Activated naive CD8-positive, alpha-beta T cell treated with anti-CD3 and anti-CD28 coated beads, Interleukin-2, amount 50 U/mL, for 16 hours (primary cell): Measurements from ENCODE around the gene PEMT.
"Not testable (repeated sequence)": the region's sequence is repeated elsewhere in the genome, so short reads cannot be mapped to it uniquely, and the experiment has no call there.

Experiments used
- DNase-seq: peaks from one replicate; pipeline ENCODE4 v3.0.0-alpha.2; 2020; ENCODE audit warnings: low read depth, low spot score

Gene PEMT

GRCh38 chr17:17591355-17592298, at the start of gene PEMT:
PEMT (minus strand) TSS chr17:17591708; CDS start chr17:17591626, 82 bp downstream.
- peak; percentile 86 for DNase-seq

GRCh38 chr17:17639661-17640270, 48.3 kb upstream of the PEMT start:
- DNase-seq, result not testable (repeated sequence)

- no peak for DNase-seq
Measured at GRCh38 chr17:17638467-17638866, 47.0 kb upstream of the PEMT start.

- DNase-seq, result no peak
Measured at GRCh38 chr17:17636272-17636885, 44.9 kb upstream of the PEMT start.

- DNase-seq, result not testable (repeated sequence)
Measured at GRCh38 chr17:17635537-17636271, 44.2 kb upstream of the PEMT start.

GRCh38 chr17:17635126-17635525, 43.6 kb upstream of the PEMT start:
- no peak for DNase-seq

GRCh38 chr17:17633310-17633709, 41.8 kb upstream of the PEMT start:
- no peak for DNase-seq

- DNase-seq, result not testable (repeated sequence)
Measured at GRCh38 chr17:17632690-17633089, 41.2 kb upstream of the PEMT start.

- peak; percentile 12 for DNase-seq
Measured at GRCh38 chr17:17628388-17629008, 37.0 kb upstream of the PEMT start.

- no peak for DNase-seq
Measured at GRCh38 chr17:17626840-17627239, 35.3 kb upstream of the PEMT start.

GRCh38 chr17:17626151-17626805, 34.8 kb upstream of the PEMT start:
- no peak for DNase-seq

GRCh38 chr17:17624741-17625140, 33.2 kb upstream of the PEMT start:
- DNase-seq, result no peak

GRCh38 chr17:17623904-17624303, 32.4 kb upstream of the PEMT start:
- no peak for DNase-seq

- DNase-seq, result no peak
Measured at GRCh38 chr17:17621254-17621653, 29.7 kb upstream of the PEMT start.

GRCh38 chr17:17613708-17614114, 22.2 kb upstream of the PEMT start:
- peak; percentile 14 for DNase-seq

GRCh38 chr17:17612085-17613022, 20.8 kb upstream of the PEMT start:
- DNase-seq, result no peak

- DNase-seq, result no peak
Measured at GRCh38 chr17:17609121-17609520, 17.6 kb upstream of the PEMT start.

GRCh38 chr17:17606416-17607000, 15.0 kb upstream of the PEMT start:
- no peak for DNase-seq

GRCh38 chr17:17605729-17606088, 14.2 kb upstream of the PEMT start:
- no peak for DNase-seq
